ENCODE data around the gene AFP.

Gene AFP

DNA sequence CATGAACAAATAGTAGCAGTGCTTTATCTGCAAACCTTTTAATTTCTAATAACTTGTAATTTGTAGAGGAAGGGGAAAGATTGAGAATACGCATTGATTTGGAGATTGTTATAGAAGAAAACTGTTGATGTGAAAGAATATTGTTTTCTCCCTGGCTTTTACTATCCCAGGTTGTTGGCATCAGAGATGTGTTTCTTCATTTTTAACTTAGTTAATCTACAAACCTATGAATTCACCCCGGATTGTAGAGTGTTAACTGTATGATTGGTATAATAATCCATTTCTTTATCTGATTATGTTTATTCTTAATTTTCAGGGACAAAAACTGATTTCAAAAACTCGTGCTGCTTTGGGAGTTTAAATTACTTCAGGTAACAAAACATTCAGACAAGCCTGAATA, 18.9 kb downstream of the AFP start:
- peaks cover 3% of the 10 kb centered on the region for H3K27me3 Mint-ChIP-seq
- no peak for DNase-seq
- H3K36me3 Mint-ChIP-seq (ENCODE audit: low read depth), result no peaks in the 10 kb centered on the region
- ATAC-seq, result no peak
- no peaks in the 10 kb centered on the region for H3K4me1 Mint-ChIP-seq
- no peaks in the 10 kb centered on the region for H3K9me3 Mint-ChIP-seq
- no peak overlapping the region for H3K27ac Mint-ChIP-seq
- no peak overlapping the region for H3K4me3 Mint-ChIP-seq

- peaks cover 5% of the 10 kb centered on the region for H3K27me3 Mint-ChIP-seq
- ATAC-seq, result no peak
- no peak overlapping the region for H3K4me3 Mint-ChIP-seq
- no peak for DNase-seq
- no peaks in the 10 kb centered on the region for H3K9me3 Mint-ChIP-seq
- H3K36me3 Mint-ChIP-seq (ENCODE audit: low read depth), result no peaks in the 10 kb centered on the region
- H3K27ac Mint-ChIP-seq, result no peak overlapping the region
- no peaks in the 10 kb centered on the region for H3K4me1 Mint-ChIP-seq
Measured at GRCh38 chr4:73456177-73457022, 20.4 kb downstream of the AFP start.

GRCh38 chr4:73458184-73459047, 22.4 kb downstream of the AFP start:
- DNase-seq, result no peak
- no peaks in the 10 kb centered on the region for H3K4me1 Mint-ChIP-seq
- H3K27ac Mint-ChIP-seq, result no peak overlapping the region
- ATAC-seq, result no peak
- H3K27me3 Mint-ChIP-seq, result peaks cover 2% of the 10 kb centered on the region
- no peak overlapping the region for H3K4me3 Mint-ChIP-seq
- no peaks in the 10 kb centered on the region for H3K9me3 Mint-ChIP-seq
- no peaks in the 10 kb centered on the region for H3K36me3 Mint-ChIP-seq (ENCODE audit: low read depth)

DNA sequence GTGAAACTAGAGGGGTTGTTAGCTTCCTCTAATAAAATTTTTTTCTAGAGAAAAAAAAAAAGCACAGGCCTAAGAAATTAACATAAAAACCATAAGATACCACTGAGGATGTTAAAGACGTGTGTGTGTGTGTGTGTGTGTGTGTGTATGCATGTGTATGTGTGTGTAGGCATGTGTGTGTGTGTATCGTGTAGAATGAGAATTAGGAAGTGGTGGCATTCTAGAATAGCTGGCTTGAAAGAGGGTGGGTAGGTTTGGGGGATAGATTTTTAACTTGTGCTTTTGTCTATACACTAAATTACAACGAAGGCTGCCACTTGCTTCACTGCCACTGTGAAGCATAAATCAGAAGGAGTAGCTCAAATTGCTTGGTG, 23.0 kb downstream of the AFP start:
- no peaks in the 10 kb centered on the region for H3K4me1 Mint-ChIP-seq
- ATAC-seq, result no peak
- no peaks in the 10 kb centered on the region for H3K36me3 Mint-ChIP-seq (ENCODE audit: low read depth)
- no peak overlapping the region for H3K4me3 Mint-ChIP-seq
- H3K9me3 Mint-ChIP-seq, result no peaks in the 10 kb centered on the region
- H3K27me3 Mint-ChIP-seq, result peaks cover 2% of the 10 kb centered on the region
- no peak overlapping the region for H3K27ac Mint-ChIP-seq
- DNase-seq, result no peak

DNA sequence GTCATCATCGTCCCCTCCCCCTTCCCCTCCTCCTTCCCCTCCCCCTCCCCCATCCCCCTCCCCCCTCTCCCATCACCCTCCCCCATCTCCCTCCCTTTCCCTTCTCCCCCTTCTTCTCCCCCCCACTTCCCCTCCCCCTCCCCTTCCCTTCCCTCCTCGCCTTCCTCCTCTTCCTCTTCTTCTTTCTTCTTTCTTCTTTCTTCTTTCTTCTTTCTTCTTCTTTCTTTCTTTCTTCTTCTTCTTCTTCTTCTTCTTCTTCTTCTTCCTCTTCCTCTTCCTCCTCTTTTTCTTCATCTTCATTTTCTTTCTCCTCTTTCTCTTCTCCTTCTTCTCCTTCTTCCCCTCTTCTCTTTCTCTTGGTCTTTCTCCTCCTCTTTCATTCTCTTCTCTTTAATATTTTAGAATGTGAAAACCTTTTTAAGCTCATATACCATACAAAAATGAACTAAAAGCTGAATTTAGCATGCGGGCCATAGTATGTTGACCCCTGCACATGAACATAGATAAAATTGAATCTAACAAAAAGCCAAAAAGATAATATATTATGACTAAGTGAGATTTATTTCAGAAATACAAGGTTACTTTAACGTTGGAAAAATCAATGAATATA, 25.0 kb downstream of the AFP start:
- Mint-ChIP-seq H3K27ac (no peak overlapping the region), H3K4me3 (no peak overlapping the region), H3K27me3 (peaks cover 2% of the 10 kb centered on the region), H3K9me3 (no peaks in the 10 kb centered on the region), H3K36me3 (ENCODE audit: low read depth) (no peaks in the 10 kb centered on the region), H3K4me1 (no peaks in the 10 kb centered on the region)
- ATAC-seq (no peak), DNase-seq (no peak)

DNA sequence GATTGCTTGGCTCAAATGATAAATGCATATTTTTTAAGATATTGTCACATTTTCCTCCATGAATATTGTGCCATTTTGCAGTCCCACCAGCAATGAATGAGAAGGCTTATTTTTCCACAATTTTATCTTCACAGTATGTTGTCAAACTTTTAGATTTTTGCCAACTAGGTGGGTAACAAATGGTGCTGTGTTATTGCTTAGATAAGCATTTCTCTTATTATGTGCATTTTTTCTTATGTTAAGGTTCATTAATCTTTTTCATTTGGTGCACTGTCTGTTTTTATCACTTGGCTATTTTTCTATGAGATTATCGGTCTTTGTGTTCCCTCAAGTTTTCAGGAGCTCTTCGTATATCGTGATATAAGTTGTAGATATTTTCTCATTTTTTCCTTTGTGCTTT, 32.1 kb downstream of the AFP start:
- Mint-ChIP-seq H3K27me3 (peaks cover 10% of the 10 kb centered on the region), H3K9me3 (peaks cover 7% of the 10 kb centered on the region), H3K27ac (no peak overlapping the region), H3K4me3 (no peak overlapping the region), H3K36me3 (ENCODE audit: low read depth) (no peaks in the 10 kb centered on the region), H3K4me1 (no peaks in the 10 kb centered on the region)
- ATAC-seq, result no peak
- no peak for DNase-seq

GRCh38 chr4:73470728-73471127, 34.7 kb downstream of the AFP start:
- Mint-ChIP-seq H3K4me1 (no peaks in the 10 kb centered on the region), H3K36me3 (ENCODE audit: low read depth) (no peaks in the 10 kb centered on the region), H3K27me3 (peaks cover 10% of the 10 kb centered on the region), H3K27ac (no peak overlapping the region), H3K9me3 (peaks cover 10% of the 10 kb centered on the region), H3K4me3 (no peak overlapping the region)
- ATAC-seq, result no peak
- no peak for DNase-seq

DNA sequence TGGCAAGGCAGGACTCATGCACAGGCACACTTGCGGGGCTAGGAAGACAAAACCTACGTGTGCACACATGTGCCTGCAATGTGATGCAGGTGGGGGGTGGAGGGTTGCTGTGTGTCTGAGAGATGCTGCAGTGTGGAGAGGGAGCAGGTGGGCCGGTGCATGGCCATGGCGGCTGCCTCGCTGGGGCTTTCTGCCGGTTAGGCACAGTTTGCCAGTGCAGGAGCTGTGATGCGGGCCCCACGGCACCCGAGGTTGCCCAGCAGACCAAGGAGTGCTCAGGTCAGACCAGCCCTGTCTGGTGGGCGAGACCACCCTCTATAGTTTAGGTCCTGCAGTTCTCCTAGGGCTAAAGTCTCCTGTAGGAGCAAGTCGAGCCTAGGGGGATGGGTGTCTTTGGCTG, 41.2 kb downstream of the AFP start:
- Mint-ChIP-seq H3K9me3 (peaks cover 13% of the 10 kb centered on the region), H3K4me3 (no peak overlapping the region), H3K36me3 (ENCODE audit: low read depth) (no peaks in the 10 kb centered on the region), H3K4me1 (no peaks in the 10 kb centered on the region), H3K27ac (no peak overlapping the region), H3K27me3 (peaks cover 8% of the 10 kb centered on the region)
- ATAC-seq (no peak), DNase-seq (no peak)

- Mint-ChIP-seq H3K4me3 (no peak overlapping the region), H3K9me3 (peaks cover 6% of the 10 kb centered on the region), H3K36me3 (ENCODE audit: low read depth) (no peaks in the 10 kb centered on the region), H3K27ac (no peak overlapping the region), H3K4me1 (no peaks in the 10 kb centered on the region), H3K27me3 (peaks cover 7% of the 10 kb centered on the region)
- no peak for ATAC-seq
- no peak for DNase-seq
Measured at GRCh38 chr4:73479323-73479722, 43.3 kb downstream of the AFP start.

DNA sequence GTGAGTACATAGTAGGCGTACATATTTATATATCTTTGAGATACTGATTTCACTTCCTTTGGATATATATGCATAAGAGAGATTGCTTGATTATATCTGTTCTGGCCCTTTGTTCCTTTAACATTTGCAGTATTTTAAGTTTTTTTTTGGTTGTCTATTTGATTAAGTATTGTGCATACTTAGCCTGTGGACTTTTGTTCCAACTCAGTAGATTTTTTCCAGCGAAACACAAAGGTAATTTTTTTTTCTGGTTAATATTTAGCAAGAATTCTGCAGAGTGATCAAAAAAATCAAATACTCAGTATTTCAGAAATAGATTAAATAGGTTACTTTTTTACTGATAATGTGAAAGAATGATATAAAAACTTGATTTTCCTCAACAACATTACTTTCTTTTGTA, 45.3 kb downstream of the AFP start, which contains the start of gene AFM:
Gene AFM (plus strand): TSS at position 388 of the 400 bp plus-strand sequence. CDS start 31 bp downstream, outside the sequence.
- no peak for ATAC-seq
- no peaks in the 10 kb centered on the region for H3K36me3 Mint-ChIP-seq (ENCODE audit: low read depth)
- H3K4me3 Mint-ChIP-seq, result no peak within 1 kb of the TSS
- no peaks in the 10 kb centered on the region for H3K9me3 Mint-ChIP-seq
- H3K27ac Mint-ChIP-seq, result no peak within 1 kb of the TSS
- H3K4me1 Mint-ChIP-seq, result no peaks in the 10 kb centered on the region
- peaks cover 7% of the 10 kb centered on the region for H3K27me3 Mint-ChIP-seq
- DNase-seq, result no peak

- no peak for ATAC-seq
- no peaks in the 10 kb centered on the region for H3K4me1 Mint-ChIP-seq
- no peak for DNase-seq
- H3K9me3 Mint-ChIP-seq, result no peaks in the 10 kb centered on the region
- H3K27me3 Mint-ChIP-seq, result peaks cover 7% of the 10 kb centered on the region
- no peak overlapping the region for H3K27ac Mint-ChIP-seq
- no peak overlapping the region for H3K4me3 Mint-ChIP-seq
- no peaks in the 10 kb centered on the region for H3K36me3 Mint-ChIP-seq (ENCODE audit: low read depth)
Measured at GRCh38 chr4:73485085-73485484, 49.1 kb downstream of the AFP start.

DNA sequence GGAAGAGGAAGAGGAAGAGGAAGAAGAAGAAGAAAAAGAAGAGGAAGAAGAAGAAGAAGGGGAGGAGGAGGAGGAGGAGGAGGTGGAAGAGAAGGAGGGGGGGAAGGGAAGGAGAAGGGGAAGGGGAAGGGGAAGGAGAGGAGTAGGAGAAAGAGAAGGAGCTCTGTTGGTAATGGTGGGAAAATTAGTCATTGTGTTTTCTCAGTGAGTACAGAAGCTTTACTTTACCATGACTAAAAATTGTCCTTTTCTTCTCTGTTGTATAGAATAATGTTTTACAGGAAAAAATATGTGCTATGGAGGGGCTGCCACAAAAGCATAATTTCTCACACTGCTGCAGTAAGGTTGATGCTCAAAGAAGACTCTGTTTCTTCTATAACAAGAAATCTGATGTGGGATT, 49.6 kb downstream of the AFP start:
- no peaks in the 10 kb centered on the region for H3K9me3 Mint-ChIP-seq
- DNase-seq, result no peak
- H3K27ac Mint-ChIP-seq, result no peak overlapping the region
- H3K4me1 Mint-ChIP-seq, result no peaks in the 10 kb centered on the region
- peaks cover 7% of the 10 kb centered on the region for H3K27me3 Mint-ChIP-seq
- no peak overlapping the region for H3K4me3 Mint-ChIP-seq
- ATAC-seq, result no peak
- no peaks in the 10 kb centered on the region for H3K36me3 Mint-ChIP-seq (ENCODE audit: low read depth)

DNA sequence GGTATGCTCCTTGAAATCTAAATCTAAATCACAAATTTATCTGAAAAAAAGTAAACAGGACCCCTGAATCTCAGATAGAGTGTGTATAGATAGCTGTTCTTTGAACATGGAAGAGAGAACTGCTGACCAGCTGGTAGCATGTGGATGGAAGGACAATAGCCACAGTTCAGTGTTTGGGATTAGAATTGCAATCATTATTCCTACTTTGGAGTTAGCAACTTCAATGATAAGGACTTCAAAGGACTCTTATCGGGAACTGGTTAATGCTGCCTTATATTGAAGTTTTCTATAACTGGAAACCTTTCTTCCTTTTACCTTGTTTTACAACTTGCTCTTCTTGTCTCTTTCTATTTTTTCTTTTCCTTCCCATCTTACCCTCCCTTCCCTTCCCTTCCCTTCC, 50.5 kb downstream of the AFP start:
- H3K27ac Mint-ChIP-seq, result no peak overlapping the region
- no peak for ATAC-seq
- no peaks in the 10 kb centered on the region for H3K9me3 Mint-ChIP-seq
- no peak for DNase-seq
- no peaks in the 10 kb centered on the region for H3K4me1 Mint-ChIP-seq
- H3K4me3 Mint-ChIP-seq, result no peak overlapping the region
- no peaks in the 10 kb centered on the region for H3K36me3 Mint-ChIP-seq (ENCODE audit: low read depth)
- H3K27me3 Mint-ChIP-seq, result peaks cover 4% of the 10 kb centered on the region

DNA sequence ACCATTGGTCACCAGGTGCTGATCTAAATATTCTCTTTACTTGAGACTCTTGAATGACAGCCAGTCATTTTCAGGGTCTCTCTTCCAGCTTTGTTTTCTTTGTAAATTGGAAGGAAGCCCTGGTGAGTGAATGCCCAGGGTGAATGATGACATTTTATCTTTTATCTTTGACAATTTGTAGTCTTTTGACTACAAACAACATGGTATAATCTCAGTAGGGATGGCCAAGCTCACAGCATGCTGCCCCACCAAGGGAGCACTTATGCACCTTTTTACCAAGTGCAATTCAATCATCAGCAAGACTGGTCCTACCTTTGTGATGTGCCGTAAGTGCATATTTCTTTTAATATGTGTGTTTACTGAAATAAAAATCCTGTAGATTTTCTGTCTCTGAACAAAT, 51.2 kb downstream of the AFP start:
- no peak overlapping the region for H3K27ac Mint-ChIP-seq
- peaks cover 4% of the 10 kb centered on the region for H3K27me3 Mint-ChIP-seq
- H3K4me1 Mint-ChIP-seq, result no peaks in the 10 kb centered on the region
- H3K4me3 Mint-ChIP-seq, result no peak overlapping the region
- no peak for ATAC-seq
- H3K36me3 Mint-ChIP-seq (ENCODE audit: low read depth), result no peaks in the 10 kb centered on the region
- DNase-seq, result no peak
- H3K9me3 Mint-ChIP-seq, result no peaks in the 10 kb centered on the region
